ENCODE measurements around the gene ZNF853. TPM values are rescaled to one million over a fixed set of nuclear protein-coding genes. Genes with fewer than 3 reads are reported as not detected.
A peak's percentile ranks its signal among the peaks of the same experiment; 100 is the strongest.
"Not testable (repeated sequence)": the region's sequence is repeated elsewhere in the genome, so short reads cannot be mapped to it uniquely, and the experiment has no call there.

ZNF853 gene
- total RNA-seq, 1 experiment from 2014 or later = 1.4 TPM

GRCh38 chr7:6575281-6576023 lies 40.0 kb upstream of the ZNF853 start:
- TF ChIP-seq TCF7L2 (IDR thresholded peaks at IDR 0.05; ENCODE audit: low read depth, low read length) (no peak), REST (IDR thresholded peaks at IDR 0.05; ENCODE audit: insufficient read depth in 1 of 2, low read depth in 2 of 2, low read length in 1 of 2) (no peak), POLR2AphosphoS5 (IDR thresholded peaks at IDR 0.05; ENCODE audit: low read depth, low read length) (no peak), CTCF (IDR thresholded peaks at IDR 0.05) (no peak), SIN3A (IDR thresholded peaks at IDR 0.05; ENCODE audit: borderline replicate concordance, insufficient read depth, low read depth, low read length) (no peak)
- no peak overlapping the region for H3K4me3 ChIP-seq (ENCODE audit: low read depth in 2 of 2, low read length in 2 of 2)
- in situ Hi-C loops (cut with HindIII; ENCODE audit: low pct_unique_long_range_greater_than_20kb, low sequenced_read_pairs) = no loop called here

GRCh38 chr7:6576024-6576866 lies 39.2 kb upstream of the ZNF853 start:
- ATAC-seq = no peak
- Histone ChIP-seq H3K36me3 (ENCODE audit: control insufficient read depth, insufficient read depth, low read length) (no peaks in the 10 kb centered on the region; the same call in 1 of the 2 replicates), H3K27ac (ENCODE audit: low read length) (peak overlapping the region; percentile 65), H3K4me3 (ENCODE audit: low read depth in 2 of 2, low read length in 2 of 2) (peak overlapping the region; percentile 79 to 94), H3K27me3 (ENCODE audit: control insufficient read depth, insufficient read depth, low read length) (no peaks in the 10 kb centered on the region), H3K4me1 (ENCODE audit: control insufficient read depth, insufficient read depth, low read length) (peaks cover 17% of the 10 kb centered on the region), H3K9me3 (ENCODE audit: control insufficient read depth, insufficient read depth, low read depth, low read length) (no peaks in the 10 kb centered on the region)
- CTCF ChIA-PET = interaction anchor here (0.6 to 3.2 kb wide), 3 partner anchors 17 to 60 kb away, joined by 4 to 17 read pairs (median 11); no protein-coding TSS in a partner anchor
- TF ChIP-seq POLR2AphosphoS5 (IDR thresholded peaks at IDR 0.05; ENCODE audit: low read depth, low read length) (no peak), TCF7L2 (IDR thresholded peaks at IDR 0.05; ENCODE audit: low read depth, low read length) (no peak), SIN3A (IDR thresholded peaks at IDR 0.05; ENCODE audit: borderline replicate concordance, insufficient read depth, low read depth, low read length) (no peak), CTCF (IDR thresholded peaks at IDR 0.05) (no peak), REST (IDR thresholded peaks at IDR 0.05; ENCODE audit: insufficient read depth in 1 of 2, low read depth in 2 of 2, low read length in 1 of 2) (no peak)
- BruUV-seq (replicated peaks) = TSS peak; percentile 99
- intact Hi-C loops (cut with micrococcal nuclease; ENCODE audit: unreplicated experiment) = no loop called here
- in situ Hi-C loops (cut with HindIII; ENCODE audit: low pct_unique_long_range_greater_than_20kb, low sequenced_read_pairs) = no loop called here
- no peak for DNase-seq (ENCODE audit: low read depth, low spot score)
- POLR2A ChIA-PET = no interaction called here

More at GRCh38 chr7:6575281-6576023, 40.0 kb upstream of the ZNF853 start:
- H3K27me3 ChIP-seq (ENCODE audit: control insufficient read depth, insufficient read depth, low read length) = no peaks in the 10 kb centered on the region
- intact Hi-C loops (cut with micrococcal nuclease; ENCODE audit: unreplicated experiment) = no loop called here
- no peak overlapping the region for H3K27ac ChIP-seq (ENCODE audit: low read length)
- no peaks in the 10 kb centered on the region for H3K36me3 ChIP-seq (ENCODE audit: control insufficient read depth, insufficient read depth, low read length)
- ChIA-PET POLR2A (interaction anchor here (0.6 kb wide), 1 partner anchor 37 kb away, joined by 3 read pairs; no protein-coding TSS in a partner anchor), CTCF (interaction anchor here (2.2 to 3.2 kb wide), 2 partner anchors 16 to 59 kb away, joined by 11 to 17 read pairs; no protein-coding TSS in a partner anchor)
- no TSS peak for BruUV-seq (replicated peaks)
- no peak for DNase-seq (ENCODE audit: low read depth, low spot score)
- peaks cover 17% of the 10 kb centered on the region for H3K4me1 ChIP-seq (ENCODE audit: control insufficient read depth, insufficient read depth, low read length)
- no peak for ATAC-seq
- H3K9me3 ChIP-seq (ENCODE audit: control insufficient read depth, insufficient read depth, low read depth, low read length) = no peaks in the 10 kb centered on the region

- H3K9me3 ChIP-seq (ENCODE audit: control insufficient read depth, insufficient read depth, low read depth, low read length); intact Hi-C loops (cut with micrococcal nuclease; ENCODE audit: unreplicated experiment); DNase-seq (ENCODE audit: low read depth, low spot score); in situ Hi-C loops (cut with HindIII; ENCODE audit: low pct_unique_long_range_greater_than_20kb, low sequenced_read_pairs); H3K27me3 ChIP-seq (ENCODE audit: control insufficient read depth, insufficient read depth, low read length); BruUV-seq (replicated peaks); H3K36me3 ChIP-seq (ENCODE audit: control insufficient read depth, insufficient read depth, low read length); ATAC-seq: not testable (repeated sequence)
- peak overlapping the region; percentile 93 for H3K27ac ChIP-seq (ENCODE audit: low read length)
- H3K4me1 ChIP-seq (ENCODE audit: control insufficient read depth, insufficient read depth, low read length) = peaks cover 17% of the 10 kb centered on the region
- H3K4me3 ChIP-seq (ENCODE audit: low read depth in 2 of 2, low read length in 2 of 2) = peak overlapping the region; percentile 79 to 94
- ChIA-PET POLR2A (interaction anchor here (0.5 kb wide), 1 partner anchor 52 kb away, joined by 9 read pairs; no protein-coding TSS in a partner anchor), CTCF (interaction anchor here (0.6 to 0.7 kb wide), 2 partner anchors 18 to 59 kb away, joined by 4 read pairs; no protein-coding TSS in a partner anchor)
Observed at GRCh38 chr7:6576867-6577368, 38.5 kb upstream of the ZNF853 start.
